HFF-Myc (cell line): Measurements from ENCODE around the gene SOX9.

ENCODE experiments used
- DNase-seq: peaks from one replicate; pipeline ENCODE4 v3.0.0-alpha.2; 2011; ENCODE audit warnings: low read depth; ENCODE audit errors: extremely low read depth
- H3K4me3 ChIP-seq: replicated peaks from 2 replicates; pipeline ENCODE4 v1.5.1; 2011; ENCODE audit warnings: low read depth, mild to moderate bottlenecking, control low read depth, low read length
- CTCF ChIP-seq: IDR thresholded peaks from 2 replicates; pipeline ENCODE4 v1.5.1; 2012; ENCODE audit warnings: mild to moderate bottlenecking, low read depth, low read length, control low read depth; ENCODE audit errors: missing control alignments

SOX9 gene

GRCh38 chr17:72120642-72121163, at the start of gene SOX9:
TSS of gene SOX9 (plus strand) at chr17:72121020. CDS start at chr17:72121392, 372 bp downstream.
- DNase-seq, result no peak
- no peak for TF ChIP-seq CTCF
- H3K4me3 ChIP-seq, result peak within 1 kb of the TSS; percentile 51

- TF ChIP-seq CTCF, result no peak
- H3K4me3 ChIP-seq, result no peak overlapping the region
- DNase-seq, result no peak
Measured at GRCh38 chr17:72071330-72071729, 49.5 kb upstream of the SOX9 start.

GRCh38 chr17:72075995-72076677, 44.7 kb upstream of the SOX9 start:
- H3K4me3 ChIP-seq, result no peak overlapping the region
- no peak for TF ChIP-seq CTCF
- DNase-seq, result no peak

- no peak for TF ChIP-seq CTCF
- H3K4me3 ChIP-seq, result no peak overlapping the region
- no peak for DNase-seq
Measured at GRCh38 chr17:72076678-72077030, 44.2 kb upstream of the SOX9 start.

GRCh38 chr17:72077326-72077960, 43.4 kb upstream of the SOX9 start:
- DNase-seq, result no peak
- H3K4me3 ChIP-seq, result no peak overlapping the region
- TF ChIP-seq CTCF, result no peak

GRCh38 chr17:72079700-72080099, 41.1 kb upstream of the SOX9 start:
- DNase-seq, result no peak
- no peak for TF ChIP-seq CTCF

More at GRCh38 chr17:72079700-72080099, 41.1 kb upstream of the SOX9 start:
- H3K4me3 ChIP-seq, result no peak overlapping the region
